Breast epithelium (tissue), 3 donors: ENCODE data around the gene MPST.

Source experiments
- CTCF ChIP-seq, 3 donors: fragments of 450-650 bp; IDR thresholded peaks; one replicate each; pipeline ENCODE4 v1.5.1; 2016 to 2017; ENCODE audit warnings: antibody characterized with exemption in 3 of 3, mild to moderate bottlenecking in 3 of 3, moderate library complexity in 3 of 3
- POLR2A ChIP-seq: fragments of 450-650 bp; IDR thresholded peaks from one replicate; pipeline ENCODE4 v1.6.1; 2016; ENCODE audit warnings: antibody characterized with exemption, mild to moderate bottlenecking, moderate library complexity

GRCh38 chr22:36977401-36977861, 42.1 kb upstream of the MPST start:
- TF ChIP-seq CTCF (IDR thresholded peaks at IDR 0.05) (no peak), POLR2A (no peak)
